Stimulated activated CD4-positive, alpha-beta T cell treated with anti-CD3 and anti-CD28 coated beads, Interleukin-2, amount 100 ng/mL, for 4 hours (primary cell): Measurements from ENCODE around the gene CARS1.

Experiments
- DNase-seq: peaks from one replicate; pipeline ENCODE4 v3.0.0-alpha.2; 2020; ENCODE audit warnings: low read depth

The CARS1 gene

DNA sequence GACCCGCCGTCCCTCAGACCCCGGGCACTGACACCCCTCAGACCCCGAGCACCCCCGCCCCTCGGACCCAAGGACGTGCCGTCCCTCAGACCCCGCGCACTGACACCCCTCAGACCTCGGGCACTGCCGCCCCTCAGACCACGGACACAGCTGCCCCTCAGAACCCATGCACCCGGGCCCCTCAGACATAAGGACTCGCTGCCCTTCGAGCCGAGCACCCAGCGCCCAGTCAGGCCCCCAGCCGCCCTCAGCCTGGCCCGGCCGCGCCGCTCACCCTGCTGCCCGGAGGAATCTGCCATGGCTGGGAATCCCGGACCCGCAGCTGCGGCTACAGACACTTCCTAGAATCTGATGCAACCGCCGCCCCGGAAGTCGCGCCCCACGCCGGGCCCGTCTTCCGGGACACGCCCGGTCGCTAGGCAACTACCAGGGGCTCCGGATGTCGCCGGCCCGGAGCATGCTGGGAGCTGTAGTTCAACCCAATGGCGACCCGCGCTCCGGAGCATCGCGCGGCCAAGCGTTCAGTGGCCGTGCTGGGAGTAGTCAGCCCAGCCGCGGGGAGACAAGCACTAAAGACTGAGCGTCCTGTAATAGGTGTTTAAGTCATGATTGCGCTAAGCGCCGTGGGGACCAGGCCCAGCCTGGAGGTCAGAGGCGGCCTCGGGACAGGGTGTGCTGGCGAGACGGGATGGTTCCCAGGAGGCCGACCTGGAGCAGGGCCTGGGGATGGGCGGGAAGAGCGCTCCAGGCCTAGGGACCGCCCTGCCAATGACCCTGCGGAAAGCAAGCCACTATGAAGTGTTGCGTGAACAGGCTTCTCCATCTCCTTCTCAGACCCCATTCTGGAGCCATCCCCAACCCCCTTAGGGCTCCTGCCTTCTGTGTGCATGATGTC is at the start of gene CARS1:
TSS of gene CARS1 (minus strand) at position 355 of the 895 bp plus-strand sequence. CDS start at position 299, 56 bp downstream.
- DNase-seq, result peak; percentile 92

GRCh38 chr11:3105791-3106735 is 48.8 kb upstream of the CARS1 start:
- no peak for DNase-seq

DNA sequence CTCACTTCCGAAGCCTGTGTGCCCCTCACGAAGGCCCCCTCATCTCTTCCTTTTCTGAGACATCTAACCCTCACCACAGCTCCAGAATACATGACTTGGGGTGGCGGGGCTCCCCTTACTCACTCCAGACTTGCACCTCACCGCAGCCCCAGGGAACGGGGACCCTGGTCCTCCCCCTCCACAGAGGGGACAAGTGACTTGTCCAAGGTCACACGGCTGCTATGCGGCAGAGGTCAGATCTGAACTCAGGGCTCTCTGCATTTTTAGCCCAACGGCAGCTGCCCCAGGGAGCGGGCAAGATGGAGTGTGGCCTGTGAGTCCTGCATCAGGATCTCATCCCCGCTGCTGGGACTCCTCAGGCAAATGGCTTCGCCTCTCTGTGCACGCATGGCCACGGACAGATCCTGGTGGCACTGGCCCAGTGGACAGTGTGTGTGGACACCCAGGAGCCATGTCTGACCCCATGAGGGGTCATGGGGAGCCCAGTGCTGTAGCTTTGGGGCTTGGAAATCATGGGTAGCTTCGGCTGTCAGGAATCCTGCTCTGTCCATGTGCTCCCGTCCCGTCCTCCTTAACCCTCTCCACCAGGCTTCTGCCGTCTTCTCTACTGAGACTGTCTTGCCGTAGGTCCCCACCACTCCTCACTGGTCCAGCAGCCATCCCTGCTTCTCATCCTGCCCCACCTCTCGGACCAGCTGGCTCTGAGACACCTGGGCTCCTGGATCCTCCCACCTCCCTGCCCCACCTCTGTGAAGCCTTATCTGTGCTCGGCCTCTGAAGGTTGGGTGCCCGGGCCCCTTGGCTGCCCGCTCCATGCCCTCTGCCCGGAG is 48.0 kb upstream of the CARS1 start:
- no peak for DNase-seq

DNA sequence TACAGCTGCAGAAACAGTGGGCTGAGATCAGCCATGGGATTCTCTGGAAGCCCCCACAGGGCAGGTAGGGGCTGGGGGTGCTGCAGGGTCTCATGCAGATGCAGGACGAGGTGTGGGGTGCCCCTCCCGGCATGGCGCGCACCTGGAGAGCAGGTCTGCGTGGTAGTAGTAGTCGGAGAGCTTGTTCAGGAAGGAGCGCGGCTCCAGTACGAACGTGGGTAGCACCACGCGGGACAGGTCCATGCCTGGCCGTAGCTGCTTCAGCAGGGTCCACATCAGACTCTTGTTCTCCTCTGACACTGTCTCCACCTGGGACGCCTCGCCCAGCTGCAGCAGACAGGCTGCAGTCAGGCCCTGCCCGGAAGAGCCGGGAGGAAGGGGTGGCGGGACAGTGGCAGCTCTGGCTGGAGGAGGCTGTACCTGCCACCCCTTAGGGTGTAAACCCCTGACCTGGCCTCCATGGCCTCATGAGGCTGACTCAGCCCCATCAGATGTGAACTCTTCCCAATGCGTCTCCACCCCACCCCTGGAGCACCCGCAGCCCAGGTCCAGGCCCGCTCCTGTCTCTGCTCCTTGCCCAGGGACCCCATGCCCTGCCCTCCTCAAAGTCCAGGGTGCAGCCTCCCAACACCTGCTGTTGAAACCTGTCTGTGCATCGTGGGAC is 47.0 kb upstream of the CARS1 start:
- no peak for DNase-seq

DNA sequence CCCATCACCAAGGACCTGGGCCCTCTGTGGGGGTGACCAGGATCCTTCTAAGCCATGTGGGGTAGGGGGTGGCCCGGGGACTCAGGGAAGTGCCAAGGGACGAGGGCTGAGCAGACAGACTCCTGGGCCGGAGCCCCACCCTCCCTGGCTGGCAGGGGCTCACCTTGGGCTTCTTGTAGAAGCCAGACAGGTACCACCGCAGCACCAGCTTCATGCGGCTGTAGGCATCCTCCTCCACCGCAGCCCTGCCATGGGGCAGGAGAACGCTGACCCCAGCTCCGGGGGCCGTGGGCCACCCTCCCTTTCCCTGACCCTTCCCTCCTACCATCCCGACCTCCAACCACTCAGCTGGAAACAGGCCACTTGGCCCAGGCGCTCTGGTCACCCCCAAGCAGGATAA is 45.9 kb upstream of the CARS1 start:
- DNase-seq, result no peak

DNA sequence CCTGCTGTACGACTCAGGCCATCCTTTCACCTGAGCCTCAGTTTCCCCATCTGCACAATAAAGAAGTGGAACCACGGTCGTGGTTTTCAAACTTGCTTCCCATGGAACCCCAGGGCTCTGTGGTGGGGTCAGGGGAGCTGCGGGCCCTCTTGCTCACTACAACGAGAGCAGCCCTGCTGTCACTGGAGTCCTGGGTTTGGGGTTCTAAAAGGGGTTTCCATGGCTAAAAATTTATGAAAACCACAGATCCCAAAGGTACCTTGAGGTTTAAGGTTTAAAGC is 45.4 kb upstream of the CARS1 start:
- DNase-seq, result no peak

DNA sequence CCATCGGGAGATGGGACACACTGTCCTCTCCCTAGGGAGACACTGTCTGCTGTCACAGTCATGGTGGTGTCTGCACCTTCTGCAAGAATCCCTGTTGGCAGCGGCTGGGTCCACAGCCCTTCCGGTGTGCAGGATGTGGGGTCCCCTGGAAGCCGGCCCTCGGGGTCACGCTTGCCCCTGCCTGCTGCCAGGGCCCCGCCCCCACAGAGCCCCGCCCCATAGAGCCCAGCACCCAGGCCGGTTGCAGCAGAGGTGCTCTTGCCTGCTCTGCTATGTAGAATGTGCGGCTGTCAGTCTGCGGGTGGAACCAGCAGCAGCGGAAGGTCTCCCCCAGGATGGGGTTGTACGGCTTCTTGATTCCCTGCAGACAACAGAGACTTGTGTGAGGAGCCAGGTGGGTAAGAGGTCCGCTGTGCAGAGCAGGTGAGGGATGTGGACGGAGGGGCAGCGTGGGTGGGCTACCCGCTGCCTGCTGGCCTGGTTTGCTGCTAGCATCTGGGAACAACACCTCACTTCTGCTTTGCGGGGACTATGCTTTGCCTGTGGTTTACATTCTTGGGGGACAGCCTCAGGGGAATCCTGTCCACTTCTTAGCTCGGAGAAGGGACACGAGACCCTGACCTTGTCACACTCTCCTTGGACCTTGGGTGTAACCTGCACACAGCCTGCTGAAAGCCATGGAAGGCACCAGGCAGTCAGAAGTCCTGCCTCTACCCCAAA is 44.9 kb upstream of the CARS1 start:
- DNase-seq, result no peak

DNA sequence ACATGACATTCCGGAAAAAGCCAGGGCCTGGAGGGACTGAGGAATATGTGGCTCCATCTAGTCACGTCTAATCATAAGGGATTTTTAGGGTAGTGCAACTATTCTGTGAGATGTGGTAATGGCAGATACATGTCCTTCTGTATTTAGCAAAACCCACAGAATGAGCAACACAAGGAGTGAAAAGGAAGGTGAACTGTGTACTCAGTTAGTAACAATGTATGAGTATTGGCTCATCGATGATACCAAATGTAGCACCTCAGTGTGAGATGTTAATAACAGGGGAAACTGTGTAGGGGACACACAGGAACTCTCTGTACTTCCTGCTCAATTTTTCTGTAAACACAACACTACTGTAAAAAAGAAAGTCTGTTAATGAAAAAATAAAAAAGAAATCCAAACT is 42.0 kb upstream of the CARS1 start:
- DNase-seq, result no peak

GRCh38 chr11:3096909-3097530 is 39.8 kb upstream of the CARS1 start:
- DNase-seq, result no peak

DNA sequence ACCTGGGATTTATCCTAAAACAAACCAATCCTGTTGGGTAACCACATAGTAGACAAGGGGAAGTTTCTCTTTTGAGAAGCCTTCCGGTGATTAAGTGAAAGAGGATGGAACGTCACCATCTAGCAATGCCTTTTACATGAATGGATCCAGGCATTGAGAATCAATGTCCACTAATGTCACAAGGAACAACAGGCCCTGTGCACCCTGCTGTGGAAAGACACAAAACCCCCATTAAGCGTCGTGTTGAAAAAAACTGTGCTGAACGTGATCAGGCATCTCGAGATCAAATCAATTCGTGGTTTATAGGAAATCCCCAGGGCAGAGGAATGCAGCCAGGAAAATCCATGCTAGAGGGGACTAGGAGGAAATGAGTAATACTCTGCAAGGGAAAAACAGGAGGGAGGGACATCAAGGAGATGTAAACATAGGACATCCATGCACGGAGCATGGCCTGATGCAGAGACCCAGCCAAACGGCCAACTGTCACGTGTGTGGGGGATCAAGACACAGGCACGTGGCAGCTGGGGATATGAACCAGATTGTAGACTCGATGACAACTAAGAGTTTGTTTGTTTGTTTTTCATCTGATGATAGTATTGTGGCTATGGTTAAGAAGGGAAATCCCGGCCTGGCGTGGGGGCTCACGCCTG is 38.6 kb upstream of the CARS1 start:
- DNase-seq, result no peak

DNA sequence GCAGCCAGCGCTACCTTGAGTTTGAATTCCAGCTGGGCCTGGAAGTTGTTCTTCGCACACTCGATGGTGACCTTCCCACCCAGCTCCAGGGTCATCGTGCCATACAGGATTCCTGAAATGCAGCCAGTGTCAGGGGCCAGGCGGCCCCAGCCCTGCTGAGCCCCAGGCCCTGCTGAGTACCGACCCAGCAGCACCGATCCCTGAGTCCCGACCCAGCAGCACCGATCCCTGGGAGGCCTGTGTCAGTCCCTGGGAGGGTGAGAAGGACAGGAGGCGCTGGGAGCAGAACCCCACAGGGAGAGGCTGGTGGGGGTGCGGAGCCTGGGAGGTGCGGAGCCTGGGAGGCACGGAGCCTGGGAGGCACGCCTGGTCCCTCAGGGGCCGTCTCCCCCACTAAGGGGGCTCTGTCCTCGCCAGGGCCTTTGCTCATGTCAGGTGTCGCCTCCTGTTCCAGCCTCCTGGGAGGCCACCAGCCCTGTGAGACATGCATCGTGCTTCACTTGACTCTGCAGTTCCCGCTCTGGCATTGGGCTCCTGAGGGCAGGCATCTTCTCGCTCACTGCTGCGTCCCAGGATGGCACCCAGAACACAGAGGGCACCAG is 37.1 kb upstream of the CARS1 start:
- no peak for DNase-seq

GRCh38 chr11:3093281-3094191 is 36.3 kb upstream of the CARS1 start:
- DNase-seq, result no peak

- DNase-seq, result no peak
Observed at GRCh38 chr11:3092603-3093141, 35.4 kb upstream of the CARS1 start.

DNA sequence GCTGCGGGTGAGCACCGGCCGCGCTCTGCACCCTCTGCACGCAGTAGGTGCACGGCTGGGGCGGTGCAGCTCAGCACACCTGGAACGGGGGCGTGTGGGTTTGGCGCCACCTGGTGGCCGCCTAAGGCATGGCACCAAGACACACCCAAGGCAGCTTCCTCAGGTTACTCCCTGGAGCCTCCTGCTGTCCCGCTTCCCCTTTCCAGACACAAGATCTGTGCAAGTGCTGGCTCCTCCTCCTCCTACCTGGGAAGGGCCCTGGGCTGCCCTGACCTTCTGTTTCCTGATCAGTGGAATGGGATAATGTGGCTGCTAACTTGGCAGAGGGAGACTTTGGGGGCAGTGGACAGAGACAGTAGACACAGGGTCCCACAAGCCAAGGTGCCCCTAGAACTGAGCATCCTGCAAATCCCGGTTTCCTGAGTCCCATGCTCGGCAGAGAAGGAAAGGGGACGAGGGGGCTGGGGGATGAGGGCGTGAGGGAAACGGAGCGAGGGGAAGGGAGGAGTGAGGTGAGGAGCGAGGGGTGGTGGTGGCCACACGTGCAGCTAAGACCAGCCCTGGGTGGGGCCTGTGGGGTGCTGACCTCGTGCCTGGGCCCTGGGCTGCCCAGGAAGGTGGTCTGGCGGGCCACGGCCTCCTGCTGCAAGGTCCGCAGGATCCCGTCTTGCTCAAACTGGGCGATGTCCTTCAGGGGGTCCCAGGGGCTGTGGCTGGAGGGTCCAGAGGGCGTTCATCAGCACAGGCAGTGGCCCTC is 34.8 kb upstream of the CARS1 start:
- peak; percentile 48 for DNase-seq

- DNase-seq, result no peak
Observed at GRCh38 chr11:3091081-3091845, 34.0 kb upstream of the CARS1 start.

DNA sequence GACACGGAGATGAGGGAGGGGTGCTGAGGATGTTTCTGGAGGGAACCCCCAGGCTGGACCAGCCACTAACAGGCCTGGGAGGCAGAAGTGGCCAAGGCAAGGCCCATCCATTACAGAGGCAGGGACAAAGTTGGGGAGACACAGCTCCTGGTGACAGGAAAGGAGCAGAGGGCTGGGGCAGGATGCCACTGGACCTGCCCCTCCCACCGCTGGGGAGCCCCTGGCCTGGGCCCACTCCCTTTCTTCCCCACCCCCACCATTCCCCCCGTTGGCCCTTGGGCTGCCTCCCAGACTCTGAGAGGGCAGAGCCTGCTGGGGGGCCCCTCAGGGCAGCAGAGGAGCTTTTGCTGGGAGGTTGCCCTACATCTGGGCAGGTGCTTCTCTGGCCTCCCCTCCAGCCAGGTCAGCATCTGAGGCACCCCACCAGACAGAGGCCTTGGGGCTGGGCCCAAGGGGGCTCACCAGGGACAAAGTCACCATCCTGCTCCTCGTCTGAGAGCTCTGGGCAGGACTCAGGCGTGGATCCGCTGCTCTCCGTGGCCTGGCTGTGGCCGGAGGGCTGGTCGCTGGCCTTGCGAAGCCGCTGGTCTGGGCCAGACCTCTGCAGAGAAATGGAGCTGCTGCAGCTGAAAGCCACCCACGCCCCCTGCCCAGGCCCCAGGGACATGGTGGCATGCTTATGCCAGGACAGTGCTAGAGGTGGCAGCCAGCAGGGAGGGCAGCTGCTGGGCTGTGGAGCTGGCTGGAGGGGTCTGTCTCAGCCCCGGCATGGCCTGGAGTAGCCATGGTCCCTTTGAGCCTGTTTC is 33.1 kb upstream of the CARS1 start:
- no peak for DNase-seq
